ENCODE measurements around the gene PRSS12. TPM values are rescaled to one million over a fixed set of nuclear protein-coding genes. Genes with fewer than 3 reads are reported as not detected.

PRSS12 gene
- total RNA-seq, 1 experiment from 2014 or later, result 3.1 TPM

GRCh38 chr4:118264096-118264495 is 88.7 kb downstream of the PRSS12 start:
- Histone ChIP-seq H3K36me3 (ENCODE audit: insufficient read depth, low read length, poor library complexity, severe bottlenecking) (no peaks in the 10 kb centered on the region), H3K27me3 (replicated peaks; ENCODE audit: insufficient read depth, low read depth, low read length, poor library complexity) (no peaks in the 10 kb centered on the region), H3K27ac (ENCODE audit: low read depth, low read length, poor library complexity, severe bottlenecking) (no peak overlapping the region), H3K9me3 (ENCODE audit: low read depth, low read length, poor library complexity, severe bottlenecking) (no peaks in the 10 kb centered on the region), H3K4me1 (ENCODE audit: insufficient read depth, low read length, poor library complexity, severe bottlenecking) (peaks cover 3% of the 10 kb centered on the region), H3K4me3 (ENCODE audit: low read depth, low read length, poor library complexity, severe bottlenecking) (no peak overlapping the region)
- BruUV-seq (replicated peaks), result no TSS peak
- intact Hi-C loops (cut with micrococcal nuclease; ENCODE audit: unreplicated experiment), result no loop called here
- no peak for DNase-seq (ENCODE audit: low spot score)
- CTCF ChIA-PET, result no interaction called here
- POLR2A ChIA-PET (ENCODE audit: low non-redundant PET), result no interaction called here
- TF ChIP-seq EZH2 (IDR thresholded peaks at IDR 0.05; ENCODE audit: borderline replicate concordance, low read depth, low read length, poor library complexity, severe bottlenecking), result no peak
- TF ChIP-seq, protein P1, sequence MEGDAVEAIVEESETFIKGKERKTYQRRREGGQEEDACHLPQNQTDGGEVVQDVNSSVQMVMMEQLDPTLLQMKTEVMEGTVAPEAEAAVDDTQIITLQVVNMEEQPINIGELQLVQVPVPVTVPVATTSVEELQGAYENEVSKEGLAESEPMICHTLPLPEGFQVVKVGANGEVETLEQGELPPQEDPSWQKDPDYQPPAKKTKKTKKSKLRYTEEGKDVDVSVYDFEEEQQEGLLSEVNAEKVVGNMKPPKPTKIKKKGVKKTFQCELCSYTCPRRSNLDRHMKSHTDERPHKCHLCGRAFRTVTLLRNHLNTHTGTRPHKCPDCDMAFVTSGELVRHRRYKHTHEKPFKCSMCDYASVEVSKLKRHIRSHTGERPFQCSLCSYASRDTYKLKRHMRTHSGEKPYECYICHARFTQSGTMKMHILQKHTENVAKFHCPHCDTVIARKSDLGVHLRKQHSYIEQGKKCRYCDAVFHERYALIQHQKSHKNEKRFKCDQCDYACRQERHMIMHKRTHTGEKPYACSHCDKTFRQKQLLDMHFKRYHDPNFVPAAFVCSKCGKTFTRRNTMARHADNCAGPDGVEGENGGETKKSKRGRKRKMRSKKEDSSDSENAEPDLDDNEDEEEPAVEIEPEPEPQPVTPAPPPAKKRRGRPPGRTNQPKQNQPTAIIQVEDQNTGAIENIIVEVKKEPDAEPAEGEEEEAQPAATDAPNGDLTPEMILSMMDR (conservative IDR thresholded peaks at IDR 0.05; ENCODE audit: low read depth, low read length), result no peak

- no peak overlapping the region for H3K4me3 ChIP-seq (ENCODE audit: low read depth, low read length, poor library complexity, severe bottlenecking)
- no peak for DNase-seq (ENCODE audit: low spot score)
- H3K27me3 ChIP-seq (replicated peaks; ENCODE audit: insufficient read depth, low read depth, low read length, poor library complexity), result no peaks in the 10 kb centered on the region
- BruUV-seq (replicated peaks), result no TSS peak
- no peak for TF ChIP-seq EZH2 (IDR thresholded peaks at IDR 0.05; ENCODE audit: borderline replicate concordance, low read depth, low read length, poor library complexity, severe bottlenecking)
- H3K36me3 ChIP-seq (ENCODE audit: insufficient read depth, low read length, poor library complexity, severe bottlenecking), result no peaks in the 10 kb centered on the region
- CTCF ChIA-PET, result no interaction called here
- intact Hi-C loops (cut with micrococcal nuclease; ENCODE audit: unreplicated experiment), result no loop called here
- no peak overlapping the region for H3K27ac ChIP-seq (ENCODE audit: low read depth, low read length, poor library complexity, severe bottlenecking)
- peaks cover 6% of the 10 kb centered on the region for H3K4me1 ChIP-seq (ENCODE audit: insufficient read depth, low read length, poor library complexity, severe bottlenecking)
- POLR2A ChIA-PET (ENCODE audit: low non-redundant PET), result no interaction called here
- H3K9me3 ChIP-seq (ENCODE audit: low read depth, low read length, poor library complexity, severe bottlenecking), result no peaks in the 10 kb centered on the region
Measured at GRCh38 chr4:118260309-118260708, 92.5 kb downstream of the PRSS12 start.

GRCh38 chr4:118259111-118259510 is 93.7 kb downstream of the PRSS12 start:
- ChIA-PET POLR2A (ENCODE audit: low non-redundant PET) (no interaction called here), CTCF (no interaction called here)
- Histone ChIP-seq H3K36me3 (ENCODE audit: insufficient read depth, low read length, poor library complexity, severe bottlenecking) (no peaks in the 10 kb centered on the region), H3K27ac (ENCODE audit: low read depth, low read length, poor library complexity, severe bottlenecking) (no peak overlapping the region), H3K27me3 (replicated peaks; ENCODE audit: insufficient read depth, low read depth, low read length, poor library complexity) (no peaks in the 10 kb centered on the region), H3K9me3 (ENCODE audit: low read depth, low read length, poor library complexity, severe bottlenecking) (no peaks in the 10 kb centered on the region), H3K4me3 (ENCODE audit: low read depth, low read length, poor library complexity, severe bottlenecking) (no peak overlapping the region), H3K4me1 (ENCODE audit: insufficient read depth, low read length, poor library complexity, severe bottlenecking) (peaks cover 6% of the 10 kb centered on the region)
- intact Hi-C loops (cut with micrococcal nuclease; ENCODE audit: unreplicated experiment), result no loop called here
- BruUV-seq (replicated peaks), result no TSS peak
- no peak for TF ChIP-seq EZH2 (IDR thresholded peaks at IDR 0.05; ENCODE audit: borderline replicate concordance, low read depth, low read length, poor library complexity, severe bottlenecking)
- TF ChIP-seq, protein P1 (conservative IDR thresholded peaks at IDR 0.05; ENCODE audit: low read depth, low read length), result no peak
- DNase-seq (ENCODE audit: low spot score), result no peak

- CTCF ChIA-PET, result no interaction called here
- Histone ChIP-seq H3K36me3 (ENCODE audit: insufficient read depth, low read length, poor library complexity, severe bottlenecking) (no peaks in the 10 kb centered on the region), H3K4me3 (ENCODE audit: low read depth, low read length, poor library complexity, severe bottlenecking) (no peak overlapping the region), H3K4me1 (ENCODE audit: insufficient read depth, low read length, poor library complexity, severe bottlenecking) (peaks cover 5% of the 10 kb centered on the region), H3K9me3 (ENCODE audit: low read depth, low read length, poor library complexity, severe bottlenecking) (no peaks in the 10 kb centered on the region), H3K27ac (ENCODE audit: low read depth, low read length, poor library complexity, severe bottlenecking) (no peak overlapping the region), H3K27me3 (replicated peaks; ENCODE audit: insufficient read depth, low read depth, low read length, poor library complexity) (no peaks in the 10 kb centered on the region)
- POLR2A ChIA-PET (ENCODE audit: low non-redundant PET), result no interaction called here
- intact Hi-C loops (cut with micrococcal nuclease; ENCODE audit: unreplicated experiment), result no loop called here
- TF ChIP-seq, protein P1 (conservative IDR thresholded peaks at IDR 0.05; ENCODE audit: low read depth, low read length), result no peak
- TF ChIP-seq EZH2 (IDR thresholded peaks at IDR 0.05; ENCODE audit: borderline replicate concordance, low read depth, low read length, poor library complexity, severe bottlenecking), result no peak
- no TSS peak for BruUV-seq (replicated peaks)
- DNase-seq (ENCODE audit: low spot score), result no peak
Measured at GRCh38 chr4:118254368-118254767, 98.4 kb downstream of the PRSS12 start.

Data from A673 (cell line).